GM18505 (cell line): ENCODE results near the gene CCDC70.
"Not testable (repeated sequence)": the region's sequence is repeated elsewhere in the genome, so short reads cannot be mapped to it uniquely, and the experiment has no call there.

ENCODE experiments used
- ATAC-seq: cut with Tn5 transposase; IDR thresholded peaks from one replicate; pipeline ENCODE4 v1.9.1; 2021; ENCODE audit not compliant: unreplicated experiment
- POLR2A ChIP-seq: IDR thresholded peaks from 4 replicates; pipeline ENCODE4 v1.6.1; 2011; ENCODE audit warnings: borderline replicate concordance; ENCODE audit not compliant: insufficient read depth, insufficient read length; ENCODE audit errors: extremely low read depth

The CCDC70 gene

GRCh38 chr13:51883226-51883600, 21.4 kb downstream of the CCDC70 start:
- no peak for TF ChIP-seq POLR2A
- ATAC-seq = no peak

DNA sequence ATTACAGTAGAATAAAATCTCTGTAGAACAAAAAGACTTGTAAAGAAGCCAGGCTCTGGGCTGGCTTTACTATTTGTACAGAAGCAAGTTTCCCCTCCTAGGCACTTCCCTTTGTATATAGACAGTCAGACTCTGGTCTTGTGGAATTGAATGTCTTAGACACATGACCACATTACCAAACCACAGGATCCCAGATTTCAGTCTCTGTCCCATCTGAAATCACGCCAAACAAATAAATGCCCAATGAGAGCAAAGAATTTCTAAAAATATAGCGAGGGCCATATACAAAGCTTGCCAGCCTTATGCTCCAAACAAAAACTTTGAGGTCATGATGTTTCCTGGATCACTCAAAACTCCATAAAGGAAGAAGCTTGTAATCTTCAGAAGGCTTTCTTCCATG, 23.9 kb downstream of the CCDC70 start:
- no peak for ATAC-seq
- TF ChIP-seq POLR2A = no peak

DNA sequence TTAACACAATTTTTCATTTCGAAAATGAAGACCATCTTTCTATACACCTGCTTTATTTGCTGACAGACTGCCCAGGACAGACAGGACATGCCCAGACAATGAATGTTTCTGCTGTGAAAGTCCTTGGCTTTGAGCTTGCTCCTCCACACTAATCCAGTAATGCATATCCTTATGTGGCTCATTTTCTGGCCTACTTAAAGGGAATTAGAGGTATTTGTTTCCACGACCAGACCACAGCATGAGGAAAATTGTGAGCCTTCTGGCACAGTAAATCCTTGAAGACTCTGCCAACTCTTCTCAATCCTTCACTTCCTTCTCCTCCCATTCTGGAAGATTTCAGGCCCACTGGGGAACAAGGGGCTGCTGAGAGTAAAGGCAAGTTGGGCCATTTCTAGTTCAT, 25.7 kb downstream of the CCDC70 start:
- no peak for TF ChIP-seq POLR2A
- ATAC-seq = no peak

DNA sequence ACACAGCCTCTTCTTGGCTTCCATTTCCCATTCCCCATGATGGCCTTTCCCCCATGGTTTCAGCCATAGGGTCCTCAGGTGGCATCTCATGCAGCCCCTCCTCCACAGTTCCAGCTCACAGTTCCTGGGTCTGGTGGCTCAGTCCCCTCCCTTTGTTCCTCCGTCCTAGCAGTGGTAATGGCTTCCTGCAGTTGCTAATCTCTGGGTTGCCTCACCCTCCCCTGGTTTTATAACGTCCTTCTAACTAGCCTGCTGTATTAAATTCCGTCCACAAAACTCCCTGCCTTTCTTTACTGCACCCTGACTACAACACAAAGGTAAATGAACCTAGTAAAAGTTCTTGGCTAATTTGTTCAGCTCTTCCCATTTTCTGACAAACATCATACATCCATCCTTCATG, 30.9 kb downstream of the CCDC70 start:
- ATAC-seq = no peak
- TF ChIP-seq POLR2A = no peak

- ATAC-seq = no peak
- no peak for TF ChIP-seq POLR2A
Measured at GRCh38 chr13:51894239-51894638, 32.5 kb downstream of the CCDC70 start.

DNA sequence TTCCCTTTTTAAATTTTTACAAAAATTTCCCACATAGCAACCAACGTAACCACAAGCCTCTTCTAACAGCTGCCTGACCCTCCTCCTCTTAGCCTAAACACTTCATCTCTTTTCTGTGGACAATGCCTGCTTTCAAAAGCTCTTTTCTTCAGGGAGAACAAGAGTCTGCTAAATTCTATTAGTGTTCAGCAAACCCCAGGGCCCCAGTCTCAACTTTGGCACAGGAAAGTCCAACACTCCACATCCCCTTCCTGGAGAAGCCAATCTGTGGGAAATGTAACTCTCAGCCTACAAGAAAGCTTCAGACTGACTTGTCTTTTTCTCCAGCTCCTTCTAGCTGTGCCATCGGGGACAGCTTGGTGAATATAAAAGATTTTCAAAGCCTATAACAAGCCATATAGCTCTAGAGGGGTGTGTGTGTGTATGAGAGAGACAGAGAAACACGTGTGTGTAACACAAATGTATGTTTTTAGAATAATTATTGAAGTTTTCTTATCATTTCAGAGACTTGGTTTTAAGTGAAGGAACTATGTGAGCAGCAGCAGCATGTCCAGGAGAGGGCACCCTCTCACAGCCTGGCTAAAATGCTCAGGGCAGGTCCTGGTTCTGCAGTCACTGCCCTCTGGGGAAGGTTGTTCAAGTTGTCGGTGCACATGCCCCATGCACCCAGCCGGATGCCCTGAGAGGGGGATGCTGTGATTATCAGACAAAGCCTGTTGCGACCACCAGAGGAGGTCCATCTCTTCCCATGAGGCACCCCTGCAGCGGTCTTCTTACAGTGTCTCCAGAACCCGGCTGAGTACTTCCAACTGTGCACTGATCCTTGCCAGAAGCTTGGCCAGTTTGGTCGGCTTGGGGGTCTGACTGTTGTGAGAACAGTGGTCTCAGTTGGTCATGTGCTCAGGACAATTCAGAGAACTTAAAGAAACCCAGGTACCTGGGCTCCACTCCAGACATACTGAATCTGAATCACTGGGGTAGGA, 34.4 kb downstream of the CCDC70 start:
- no peak for ATAC-seq
- TF ChIP-seq POLR2A = no peak

DNA sequence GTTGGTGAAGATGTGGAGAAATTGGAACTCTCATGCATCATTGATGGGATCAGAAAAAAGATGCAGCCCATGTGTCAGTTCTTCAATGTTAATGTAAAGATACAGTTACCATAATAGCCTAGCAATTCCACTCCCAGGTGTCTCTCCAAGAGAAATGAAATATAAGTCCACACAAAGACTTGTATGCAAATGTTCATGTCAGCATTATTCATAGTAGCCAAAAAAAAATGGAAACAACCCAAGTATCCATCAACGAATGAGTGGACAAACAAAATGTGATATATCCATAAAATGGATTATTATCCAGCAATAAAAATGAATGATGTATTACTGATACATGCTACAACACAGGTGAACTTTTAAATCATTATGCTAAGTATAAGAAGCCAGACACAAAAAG, 38.7 kb downstream of the CCDC70 start:
- ATAC-seq = no peak
- no peak for TF ChIP-seq POLR2A

DNA sequence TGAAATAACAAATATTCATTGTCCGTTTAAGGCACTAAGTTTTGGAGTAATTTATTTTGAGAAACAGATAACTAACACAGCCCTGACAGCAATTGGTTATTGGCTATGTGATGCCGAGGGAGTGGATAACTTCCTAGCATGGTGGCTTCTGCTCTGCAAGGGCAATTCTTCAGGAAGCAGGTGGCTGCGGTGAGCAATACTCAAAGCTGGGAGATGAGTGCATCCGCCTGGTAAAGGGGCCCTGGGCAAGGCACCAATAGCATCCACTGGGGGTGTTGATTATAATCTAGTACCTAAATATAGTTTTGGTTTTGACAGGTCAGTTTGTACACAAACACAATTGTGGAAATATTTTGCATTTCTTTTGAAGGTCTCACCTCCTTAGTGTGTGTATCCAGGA, 41.0 kb downstream of the CCDC70 start:
- ATAC-seq = no peak
- no peak for TF ChIP-seq POLR2A

DNA sequence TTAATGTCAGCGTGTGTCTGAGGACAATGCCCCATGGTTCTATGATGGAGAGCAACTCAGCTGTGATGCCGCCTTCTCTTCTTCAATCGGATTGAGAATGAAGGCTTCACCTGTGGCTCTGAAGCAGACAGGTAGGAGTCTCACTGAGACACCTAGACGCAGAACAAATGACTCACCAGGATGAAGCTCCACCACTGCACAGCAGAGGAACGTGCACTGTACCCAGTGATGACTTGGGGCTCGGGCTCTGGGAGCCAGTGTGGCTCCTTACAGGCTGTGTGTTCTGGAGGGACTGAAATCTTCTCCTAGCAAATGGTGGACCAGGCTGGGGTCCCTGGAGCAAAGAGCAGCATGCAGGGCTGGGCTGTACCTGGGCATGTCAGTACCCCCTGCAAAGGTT, 44.0 kb downstream of the CCDC70 start:
- no peak for TF ChIP-seq POLR2A
- no peak for ATAC-seq

GRCh38 chr13:51906581-51906980, 44.8 kb downstream of the CCDC70 start:
- no peak for TF ChIP-seq POLR2A
- ATAC-seq = no peak

DNA sequence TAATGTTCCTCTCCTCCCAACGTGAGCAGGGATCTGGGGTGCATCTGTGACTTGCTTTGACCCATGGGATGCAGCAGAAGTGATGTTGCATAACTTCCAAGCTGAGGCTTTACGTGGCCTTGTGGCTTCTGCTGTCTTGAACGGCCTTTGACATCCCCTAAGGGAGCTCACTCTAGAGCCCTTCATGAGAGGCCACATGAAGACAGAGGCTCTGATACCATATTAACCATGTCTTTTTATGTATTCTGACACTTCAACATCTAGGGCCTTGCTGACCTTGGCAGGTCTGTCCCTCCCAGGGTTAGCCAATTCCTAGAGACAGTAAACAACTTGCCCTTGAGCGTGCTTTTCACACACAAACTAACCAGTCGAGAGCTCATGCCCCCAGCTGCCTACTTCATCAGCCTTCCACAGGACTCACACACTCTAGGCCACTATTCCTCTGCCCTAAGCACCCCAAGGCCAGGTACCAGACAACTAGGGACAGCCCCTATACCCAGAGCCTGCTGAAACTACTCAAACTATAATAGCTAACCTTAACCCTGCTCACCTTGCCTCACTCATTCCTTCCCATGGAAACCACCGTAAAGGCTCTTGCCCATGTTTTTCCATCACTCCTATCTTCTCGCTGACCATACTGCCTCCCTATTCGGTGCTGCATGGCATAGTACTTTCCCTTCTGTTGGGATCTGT, 45.4 kb downstream of the CCDC70 start:
- no peak for ATAC-seq
- no peak for TF ChIP-seq POLR2A

DNA sequence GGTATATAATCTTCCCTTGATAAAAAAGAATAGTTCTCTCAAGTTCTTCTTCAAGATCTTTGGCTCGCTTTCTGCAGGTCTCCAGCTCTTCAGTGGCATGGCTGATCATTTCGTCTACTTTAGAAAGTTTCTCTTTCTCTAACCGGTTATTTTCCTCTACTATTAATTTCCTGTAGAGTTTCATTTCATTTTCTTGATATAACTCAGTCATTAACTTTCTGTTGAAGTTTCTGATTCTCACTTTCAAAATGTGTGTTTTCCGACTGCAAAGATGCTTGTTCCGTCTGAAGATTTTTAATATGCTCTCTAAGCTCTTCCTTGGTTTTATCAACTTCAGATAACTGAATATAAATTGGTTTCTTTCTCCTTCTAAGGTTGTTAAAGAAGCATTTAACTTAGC, 47.5 kb downstream of the CCDC70 start:
- ATAC-seq = not testable (repeated sequence)

- TF ChIP-seq POLR2A = no peak
- ATAC-seq = no peak
Measured at GRCh38 chr13:51910508-51910907, 48.7 kb downstream of the CCDC70 start.

DNA sequence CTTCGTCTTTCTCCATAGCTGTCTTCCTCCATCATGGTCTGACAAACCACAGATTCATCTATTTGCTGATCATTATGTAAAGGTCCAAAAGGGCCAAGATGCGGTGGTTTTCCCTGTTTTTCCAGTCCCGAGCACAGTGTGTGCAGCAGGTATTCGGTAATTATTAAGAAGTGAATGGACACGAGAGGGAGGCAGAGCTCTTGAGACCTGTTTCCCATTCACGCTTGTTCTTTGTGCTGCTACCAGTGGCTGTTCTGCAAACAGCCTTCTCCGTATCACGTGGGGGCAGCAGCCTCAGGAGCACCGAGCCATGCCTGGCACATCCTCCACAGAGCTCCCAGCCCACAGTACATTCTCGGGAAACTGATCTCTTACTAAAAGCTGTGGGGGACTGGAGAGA, 50.3 kb downstream of the CCDC70 start:
- no peak for TF ChIP-seq POLR2A
- no peak for ATAC-seq

- ATAC-seq = no peak
- TF ChIP-seq POLR2A = no peak
Measured at GRCh38 chr13:51912511-51913225, 50.9 kb downstream of the CCDC70 start.
